Hepatocyte (in vitro differentiated cells): ENCODE results near the gene RABGAP1L.

Experiments used
- EZH2 ChIP-seq: fragments of 200-600 bp; sonication (generic); IDR thresholded peaks from 2 replicates; pipeline ENCODE4 v1.6.1; 2016; ENCODE audit warnings: antibody characterized with exemption, mild to moderate bottlenecking, borderline replicate concordance
- TF ChIP-seq, protein P1 (sequence below): fragments of 200-600 bp; sonication (generic); IDR thresholded peaks from 2 replicates; pipeline ENCODE4 v1.5.1; 2016; ENCODE audit warnings: antibody characterized with exemption, mild to moderate bottlenecking; ENCODE audit not compliant: poor library complexity

DNA sequence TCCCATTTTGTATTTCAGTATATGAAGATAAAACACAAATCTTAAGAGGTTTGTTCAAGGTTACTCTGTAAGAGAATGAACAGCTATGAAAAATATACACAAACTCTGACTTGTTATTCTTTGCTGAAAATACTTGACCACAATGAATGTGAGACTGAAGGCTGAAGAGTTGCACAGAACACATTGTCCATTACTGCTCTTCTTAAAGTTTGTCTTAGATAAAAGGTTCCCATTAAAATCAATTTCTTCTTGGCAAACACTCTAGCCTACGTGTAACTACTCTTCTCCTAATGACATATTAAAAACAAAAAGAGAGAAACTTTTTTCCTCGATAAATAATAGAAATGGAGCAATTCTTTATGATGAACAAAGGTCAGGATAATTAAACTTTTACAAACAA is 45.2 kb upstream of the RABGAP1L start:
- TF ChIP-seq, protein P1, sequence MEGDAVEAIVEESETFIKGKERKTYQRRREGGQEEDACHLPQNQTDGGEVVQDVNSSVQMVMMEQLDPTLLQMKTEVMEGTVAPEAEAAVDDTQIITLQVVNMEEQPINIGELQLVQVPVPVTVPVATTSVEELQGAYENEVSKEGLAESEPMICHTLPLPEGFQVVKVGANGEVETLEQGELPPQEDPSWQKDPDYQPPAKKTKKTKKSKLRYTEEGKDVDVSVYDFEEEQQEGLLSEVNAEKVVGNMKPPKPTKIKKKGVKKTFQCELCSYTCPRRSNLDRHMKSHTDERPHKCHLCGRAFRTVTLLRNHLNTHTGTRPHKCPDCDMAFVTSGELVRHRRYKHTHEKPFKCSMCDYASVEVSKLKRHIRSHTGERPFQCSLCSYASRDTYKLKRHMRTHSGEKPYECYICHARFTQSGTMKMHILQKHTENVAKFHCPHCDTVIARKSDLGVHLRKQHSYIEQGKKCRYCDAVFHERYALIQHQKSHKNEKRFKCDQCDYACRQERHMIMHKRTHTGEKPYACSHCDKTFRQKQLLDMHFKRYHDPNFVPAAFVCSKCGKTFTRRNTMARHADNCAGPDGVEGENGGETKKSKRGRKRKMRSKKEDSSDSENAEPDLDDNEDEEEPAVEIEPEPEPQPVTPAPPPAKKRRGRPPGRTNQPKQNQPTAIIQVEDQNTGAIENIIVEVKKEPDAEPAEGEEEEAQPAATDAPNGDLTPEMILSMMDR, result no peak
- TF ChIP-seq EZH2, result no peak
